ENCODE data around the gene KNOP1. TPM values are rescaled to one million over a fixed set of nuclear protein-coding genes. Genes with fewer than 3 reads are reported as not detected.
"Not testable (repeated sequence)": the region's sequence is repeated elsewhere in the genome, so short reads cannot be mapped to it uniquely, and the experiment has no call there.

The KNOP1 gene
- polyA plus RNA-seq, 5 donors: 30.1 to 42.4 (median 34.4) TPM

DNA sequence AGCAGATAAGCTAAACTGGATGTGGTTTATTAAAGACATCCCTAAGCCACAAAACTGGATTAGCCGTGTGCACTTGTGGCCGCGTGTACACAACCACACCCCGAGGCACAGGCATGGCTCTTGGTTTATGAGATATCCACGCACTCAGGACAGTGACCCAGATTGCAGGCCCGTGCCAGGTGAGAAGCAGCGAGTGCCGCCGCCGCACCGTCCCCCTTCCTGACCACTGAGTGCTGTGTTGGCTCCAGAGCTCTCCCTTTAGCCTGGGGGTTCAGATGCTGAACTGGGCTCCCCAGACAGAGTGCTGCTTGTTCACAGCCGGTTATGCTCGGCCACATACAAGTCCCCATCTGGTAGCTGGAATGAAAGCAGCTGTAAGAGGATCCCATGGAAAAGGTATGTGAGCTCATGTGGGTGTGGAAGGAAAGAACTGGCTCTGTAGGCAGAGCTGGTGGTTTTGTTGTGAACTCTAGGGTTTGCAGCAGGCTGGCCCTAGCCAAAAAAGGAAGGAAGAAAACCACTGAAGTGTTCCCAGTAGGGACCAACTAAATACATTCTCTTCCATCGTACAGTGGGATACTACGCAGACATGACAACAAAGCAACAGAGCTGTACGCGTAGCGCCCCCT lies 29.5 kb downstream of the KNOP1 start:
- DNase-seq: no peak

GRCh38 chr16:19687279-19687678 lies 30.7 kb downstream of the KNOP1 start:
- DNase-seq: no peak

DNA sequence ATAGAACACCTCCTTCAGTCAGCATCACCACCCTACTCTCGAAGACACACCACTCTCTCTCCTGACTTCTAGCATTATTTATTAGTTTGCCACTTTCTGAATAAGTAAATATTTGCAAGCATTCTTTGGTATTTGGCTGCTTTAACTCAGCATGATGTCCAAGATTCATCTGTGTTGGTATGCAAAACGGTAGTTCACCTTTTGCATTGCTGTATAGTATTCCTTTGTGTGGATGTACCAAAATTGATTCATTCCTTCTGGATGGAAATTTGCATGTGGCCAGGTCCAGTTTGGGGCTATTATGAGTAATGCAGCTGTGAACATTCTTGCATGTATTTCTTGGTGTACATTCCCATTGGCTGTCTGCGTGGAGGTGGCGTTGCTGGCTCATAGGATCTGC lies 32.9 kb downstream of the KNOP1 start:
- no peak for DNase-seq

- no peak for DNase-seq
Measured at GRCh38 chr16:19683453-19684236, 34.4 kb downstream of the KNOP1 start.

GRCh38 chr16:19681637-19682036 lies 36.4 kb downstream of the KNOP1 start:
- DNase-seq: no peak

GRCh38 chr16:19680881-19681340 lies 37.1 kb downstream of the KNOP1 start:
- no peak for DNase-seq

GRCh38 chr16:19679281-19679680 lies 38.7 kb downstream of the KNOP1 start:
- not testable (repeated sequence) for DNase-seq

- no peak for DNase-seq
Measured at GRCh38 chr16:19678804-19679203, 39.2 kb downstream of the KNOP1 start.

GRCh38 chr16:19677402-19677801 lies 40.6 kb downstream of the KNOP1 start:
- DNase-seq: no peak

DNA sequence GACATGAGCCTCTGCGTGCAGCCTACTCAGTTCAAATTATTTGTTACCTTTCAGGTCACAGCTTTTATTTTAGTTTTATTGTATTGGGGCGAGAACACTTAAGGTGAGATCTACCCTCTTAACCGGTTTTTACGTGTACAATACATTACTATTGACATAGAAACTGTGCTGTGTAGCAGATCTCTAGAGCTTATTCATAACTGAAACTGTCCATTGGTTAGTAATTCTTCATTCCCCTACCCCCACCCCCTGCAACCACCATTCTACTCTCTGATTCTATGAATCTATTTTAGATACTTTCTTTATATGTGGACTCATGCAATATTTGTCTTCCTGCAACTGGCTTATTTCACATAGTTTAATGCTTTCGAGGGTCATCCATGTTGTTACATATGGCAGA lies 43.5 kb downstream of the KNOP1 start:
- no peak for DNase-seq

DNA sequence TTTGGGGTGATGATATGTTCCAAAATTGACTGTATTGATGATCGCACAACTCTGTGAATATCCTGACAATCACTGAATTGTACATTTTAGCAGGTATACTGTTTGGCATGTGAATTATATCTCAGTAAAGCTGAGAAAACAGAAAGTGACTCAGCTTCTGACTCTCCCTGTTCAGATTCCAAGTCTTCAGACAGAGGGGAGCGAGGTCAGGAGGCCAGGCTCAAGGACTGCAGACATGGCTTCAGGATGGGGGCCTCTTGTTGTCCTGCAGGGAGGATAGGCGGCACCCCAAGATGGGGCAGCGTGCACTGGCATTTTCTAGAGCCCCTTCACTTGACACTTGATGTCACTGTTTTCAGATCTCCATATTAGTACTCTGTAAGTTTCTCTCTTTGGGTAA lies 45.6 kb downstream of the KNOP1 start:
- no peak for DNase-seq

- no peak for DNase-seq
Measured at GRCh38 chr16:19666477-19666876, 51.5 kb downstream of the KNOP1 start.

DNA sequence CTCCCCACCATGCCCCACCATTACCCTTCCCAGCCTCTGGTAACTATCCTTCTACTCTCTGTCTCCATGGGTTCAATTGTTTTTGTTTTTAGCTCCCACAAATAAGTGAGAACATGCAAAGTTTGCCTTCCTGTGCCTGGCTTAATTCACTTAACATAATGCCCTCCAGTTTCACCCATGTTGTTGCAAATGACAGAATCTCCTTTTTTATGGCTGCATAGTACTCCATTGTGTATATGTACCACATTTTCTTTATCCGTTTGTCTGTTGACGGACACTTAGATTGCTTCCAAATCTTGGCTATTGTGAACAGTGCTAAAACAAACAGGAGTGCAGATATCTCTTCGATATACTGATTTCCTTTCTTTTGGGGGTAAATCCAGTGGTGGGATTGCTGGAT lies 52.7 kb downstream of the KNOP1 start:
- not testable (repeated sequence) for DNase-seq

DNA sequence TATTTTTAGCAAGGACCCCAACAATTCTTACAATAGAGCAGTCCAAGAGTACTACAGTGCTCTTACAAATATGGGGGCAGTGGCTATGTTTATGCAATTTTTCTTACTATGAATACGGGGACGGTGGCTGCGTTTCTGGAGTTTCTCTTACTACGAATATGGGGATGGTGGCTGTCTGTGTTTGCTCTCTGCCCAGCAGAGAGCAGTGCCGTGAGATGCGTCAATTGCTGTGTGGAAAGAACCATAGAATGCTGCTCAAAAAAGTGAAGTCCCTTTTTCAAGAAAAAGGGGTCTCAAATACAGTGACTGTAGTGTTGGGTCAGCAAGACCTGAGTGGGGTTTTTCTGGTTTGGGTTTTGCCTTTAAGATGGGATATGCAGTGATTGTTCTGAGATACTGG lies 53.9 kb downstream of the KNOP1 start:
- no peak for DNase-seq

DNA sequence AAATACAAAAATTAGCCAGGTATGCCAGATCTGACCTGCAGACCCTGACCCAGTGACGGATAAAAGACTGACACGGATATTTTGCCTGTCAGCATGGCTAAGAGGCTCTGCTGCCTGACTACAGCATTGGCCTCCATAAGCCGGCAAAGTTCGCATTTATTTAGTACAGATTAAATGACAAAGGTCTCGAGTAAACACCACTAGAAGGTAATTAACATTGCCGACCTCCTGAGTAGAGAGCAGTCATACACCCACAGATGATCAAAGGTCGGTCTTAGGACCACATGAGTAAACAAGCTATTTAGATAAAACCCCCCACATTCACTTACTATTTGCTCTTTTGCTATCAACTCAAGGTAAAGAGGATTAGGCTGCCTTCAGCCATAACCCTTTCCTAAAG lies 55.7 kb downstream of the KNOP1 start:
- DNase-seq: no peak

- no peak for DNase-seq
Measured at GRCh38 chr16:19660432-19660831, 57.6 kb downstream of the KNOP1 start.

DNA sequence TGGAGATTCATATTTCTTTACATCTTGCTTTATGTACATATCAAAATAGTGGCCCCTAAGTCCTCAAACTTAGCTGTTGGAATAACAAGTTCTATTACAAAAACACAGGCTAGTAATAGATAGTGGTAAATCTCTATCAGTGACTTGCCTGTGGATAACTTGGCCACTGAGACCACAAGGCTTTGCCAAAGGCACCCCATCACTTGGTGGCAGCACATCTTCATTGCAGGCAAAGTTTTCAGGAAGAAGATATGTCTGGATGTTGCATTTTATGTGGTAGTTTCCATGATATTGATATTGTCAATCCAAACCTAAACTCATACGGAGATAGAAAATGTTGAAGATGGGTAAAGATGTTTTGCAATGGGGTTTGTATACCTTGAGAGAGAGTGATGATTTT lies 58.5 kb downstream of the KNOP1 start:
- DNase-seq: no peak

- DNase-seq: no peak
Measured at GRCh38 chr16:19657831-19658230, 60.2 kb downstream of the KNOP1 start.

- no peak for DNase-seq
Measured at GRCh38 chr16:19655242-19655777, 62.7 kb downstream of the KNOP1 start.

- DNase-seq: no peak
Measured at GRCh38 chr16:19654147-19654546, 63.9 kb downstream of the KNOP1 start.
